ENCODE results near the gene SH3PXD2A.
A peak's percentile ranks its signal among the peaks of the same experiment; 100 is the strongest.

Gene SH3PXD2A, protein sequence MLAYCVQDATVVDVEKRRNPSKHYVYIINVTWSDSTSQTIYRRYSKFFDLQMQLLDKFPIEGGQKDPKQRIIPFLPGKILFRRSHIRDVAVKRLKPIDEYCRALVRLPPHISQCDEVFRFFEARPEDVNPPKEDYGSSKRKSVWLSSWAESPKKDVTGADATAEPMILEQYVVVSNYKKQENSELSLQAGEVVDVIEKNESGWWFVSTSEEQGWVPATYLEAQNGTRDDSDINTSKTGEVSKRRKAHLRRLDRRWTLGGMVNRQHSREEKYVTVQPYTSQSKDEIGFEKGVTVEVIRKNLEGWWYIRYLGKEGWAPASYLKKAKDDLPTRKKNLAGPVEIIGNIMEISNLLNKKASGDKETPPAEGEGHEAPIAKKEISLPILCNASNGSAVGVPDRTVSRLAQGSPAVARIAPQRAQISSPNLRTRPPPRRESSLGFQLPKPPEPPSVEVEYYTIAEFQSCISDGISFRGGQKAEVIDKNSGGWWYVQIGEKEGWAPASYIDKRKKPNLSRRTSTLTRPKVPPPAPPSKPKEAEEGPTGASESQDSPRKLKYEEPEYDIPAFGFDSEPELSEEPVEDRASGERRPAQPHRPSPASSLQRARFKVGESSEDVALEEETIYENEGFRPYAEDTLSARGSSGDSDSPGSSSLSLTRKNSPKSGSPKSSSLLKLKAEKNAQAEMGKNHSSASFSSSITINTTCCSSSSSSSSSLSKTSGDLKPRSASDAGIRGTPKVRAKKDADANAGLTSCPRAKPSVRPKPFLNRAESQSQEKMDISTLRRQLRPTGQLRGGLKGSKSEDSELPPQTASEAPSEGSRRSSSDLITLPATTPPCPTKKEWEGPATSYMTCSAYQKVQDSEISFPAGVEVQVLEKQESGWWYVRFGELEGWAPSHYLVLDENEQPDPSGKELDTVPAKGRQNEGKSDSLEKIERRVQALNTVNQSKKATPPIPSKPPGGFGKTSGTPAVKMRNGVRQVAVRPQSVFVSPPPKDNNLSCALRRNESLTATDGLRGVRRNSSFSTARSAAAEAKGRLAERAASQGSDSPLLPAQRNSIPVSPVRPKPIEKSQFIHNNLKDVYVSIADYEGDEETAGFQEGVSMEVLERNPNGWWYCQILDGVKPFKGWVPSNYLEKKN

DNA sequence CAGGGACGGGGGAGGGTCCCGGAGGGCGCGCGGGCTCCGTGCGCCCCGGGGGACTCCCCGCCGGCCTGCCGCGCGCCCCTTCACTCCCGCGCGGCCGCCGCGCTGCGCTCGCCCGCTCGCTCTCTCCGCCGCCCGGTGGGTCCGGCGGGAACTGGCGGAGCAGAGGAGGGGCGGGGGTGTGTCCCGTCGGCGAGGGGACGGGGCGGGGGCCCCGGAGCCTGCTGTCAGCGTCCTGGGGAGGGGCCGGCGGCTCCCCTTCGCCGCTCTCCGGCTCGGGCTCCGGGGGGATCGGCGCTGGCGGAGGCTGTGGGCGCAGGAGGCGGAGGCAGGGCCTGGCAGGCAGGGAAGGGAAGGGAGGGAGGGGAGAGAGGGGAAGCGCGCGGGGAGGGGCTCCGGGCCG lies at the start of gene SH3PXD2A:
TSS of gene SH3PXD2A (minus strand) at position 153 of the 400 bp plus-strand sequence. CDS start 310 bp downstream, outside the sequence.
- no peak for DNase-seq

DNA sequence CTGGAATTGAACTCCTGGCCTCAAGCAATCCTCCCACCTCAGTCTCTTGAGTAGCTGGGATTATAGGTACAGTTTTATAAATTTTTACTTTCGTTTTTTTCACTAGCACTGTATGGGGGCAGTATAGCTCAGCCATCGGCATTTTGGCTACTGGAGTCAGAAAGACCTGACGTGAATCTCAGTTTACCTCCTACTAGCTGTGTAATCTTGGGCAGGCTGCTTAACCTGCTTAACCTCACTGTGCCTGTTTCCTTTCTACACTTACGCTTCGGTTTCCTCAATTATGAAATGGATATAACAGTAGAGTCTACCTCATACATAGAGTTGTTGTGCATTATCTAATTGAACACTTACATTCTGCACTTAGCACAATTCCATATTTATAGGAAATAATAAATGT lies 45.9 kb upstream of the SH3PXD2A start:
- DNase-seq = peak; percentile 33

DNA sequence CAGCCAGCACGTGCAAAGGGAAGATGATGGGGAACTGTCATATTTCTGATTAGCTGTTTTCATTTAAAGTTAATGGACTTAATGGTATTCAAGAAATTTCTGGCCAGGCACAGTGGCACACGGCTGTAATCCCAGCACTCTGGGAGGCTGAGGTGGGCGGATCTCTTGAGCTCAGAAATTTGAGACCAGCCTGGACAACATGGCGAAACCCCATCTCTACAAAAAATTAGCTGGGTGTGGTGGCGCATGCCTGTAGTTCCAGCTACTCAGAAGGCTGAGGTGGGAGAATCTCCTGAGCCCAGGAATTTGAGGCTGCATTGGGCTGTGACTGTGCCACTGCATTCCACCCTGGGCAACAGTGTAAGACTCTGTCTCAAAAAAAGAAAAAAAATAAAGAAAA lies 43.9 kb upstream of the SH3PXD2A start:
- no peak for DNase-seq

DNA sequence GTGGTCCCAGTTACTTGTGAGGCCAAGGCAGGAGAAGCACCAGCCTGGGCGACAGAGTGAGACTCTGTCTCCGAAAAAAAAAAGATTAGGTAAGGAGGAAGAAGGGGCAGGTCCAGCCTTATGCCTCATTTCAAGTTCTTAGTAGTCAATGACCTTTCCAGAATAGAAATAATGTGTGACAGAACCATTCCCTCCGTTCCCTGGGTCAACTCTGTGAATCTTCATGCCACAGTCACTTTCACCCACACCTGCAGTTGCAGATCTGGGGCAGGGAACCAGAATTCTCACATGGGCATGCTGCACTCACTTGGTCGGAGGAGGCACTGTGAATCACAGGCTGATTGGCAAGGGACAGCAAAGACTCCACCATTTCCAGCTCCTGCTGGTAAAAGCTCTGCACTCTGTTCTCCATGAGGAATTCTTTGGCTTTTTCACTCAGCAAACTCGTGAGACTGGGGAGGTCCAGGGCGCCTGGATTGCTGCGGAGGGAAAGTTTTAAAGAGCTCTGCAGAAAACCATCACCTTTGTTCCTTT lies 41.9 kb upstream of the SH3PXD2A start:
- DNase-seq = no peak

DNA sequence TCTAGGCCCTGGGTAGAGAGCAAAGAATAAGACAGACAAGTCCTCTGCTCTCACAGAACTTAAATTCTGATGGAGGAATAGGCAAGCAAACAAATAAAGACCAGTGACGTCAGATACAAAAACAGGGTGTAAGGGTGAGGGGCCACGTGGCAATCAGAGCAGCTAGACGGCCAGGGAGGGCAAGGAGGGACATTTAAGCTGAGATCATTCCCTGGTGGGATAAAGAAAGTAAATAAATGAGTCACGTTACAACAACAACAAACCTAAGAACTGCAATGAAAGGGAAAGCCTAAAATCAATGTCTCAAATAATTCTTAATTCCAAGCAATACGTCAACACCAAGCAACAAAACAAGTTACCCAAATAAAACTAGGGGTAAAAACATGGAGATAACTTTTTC lies 40.8 kb upstream of the SH3PXD2A start:
- DNase-seq = no peak

DNA sequence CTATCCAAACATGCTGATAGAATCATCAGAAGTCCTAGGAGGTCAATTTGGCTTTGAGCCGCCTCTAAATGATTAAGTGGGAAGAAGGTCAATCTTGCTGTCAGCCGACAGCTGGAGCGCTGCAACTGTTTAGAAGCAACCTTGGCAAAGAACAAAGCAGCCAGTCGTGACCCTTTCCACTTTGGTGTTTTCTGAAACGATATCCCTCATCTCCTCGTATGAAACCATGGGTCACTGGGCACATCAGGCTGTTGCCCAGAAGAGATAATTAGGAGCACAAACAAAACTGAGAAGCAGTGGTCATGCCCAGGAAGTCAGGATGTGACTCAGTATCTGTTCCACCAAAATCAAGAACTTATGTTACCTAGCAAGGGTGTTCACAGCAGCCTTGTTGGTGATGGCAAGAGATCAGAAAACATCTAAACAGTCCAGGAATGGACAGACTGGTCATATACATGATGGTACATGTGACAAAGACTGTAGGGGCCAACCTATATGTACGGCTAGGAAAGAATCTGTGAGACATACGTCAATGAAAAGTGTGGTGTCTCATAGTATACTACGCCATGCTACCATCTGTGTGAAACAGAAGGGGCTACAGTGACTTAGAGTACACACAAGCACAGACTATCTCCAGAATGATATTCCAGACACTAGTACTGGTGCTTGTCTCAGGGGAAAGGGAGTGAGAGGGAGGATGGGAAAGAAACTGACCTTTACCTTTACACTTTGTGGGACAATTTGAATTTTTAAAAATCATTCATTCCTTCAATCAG lies 40.2 kb upstream of the SH3PXD2A start:
- DNase-seq = no peak

DNA sequence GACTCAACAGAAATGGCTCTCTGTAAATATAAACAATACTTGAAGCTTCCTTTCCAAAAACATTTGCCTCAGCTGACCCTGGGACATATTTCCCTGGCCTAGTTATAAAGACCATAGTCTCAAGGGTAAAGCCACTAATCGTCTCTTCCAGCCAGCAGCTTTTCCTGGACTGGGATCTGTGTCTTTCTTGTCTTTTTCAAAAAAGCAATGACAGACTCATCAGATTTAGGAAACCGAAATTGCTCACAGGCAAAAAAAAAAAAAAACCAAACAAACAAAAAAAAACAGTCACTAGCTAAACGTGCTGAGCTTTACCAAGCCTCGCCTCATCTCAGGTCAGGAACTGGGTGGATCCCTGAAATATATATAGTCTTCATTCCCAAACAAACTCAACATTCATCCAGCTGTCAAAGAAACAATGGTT lies 39.1 kb upstream of the SH3PXD2A start:
- DNase-seq = no peak

DNA sequence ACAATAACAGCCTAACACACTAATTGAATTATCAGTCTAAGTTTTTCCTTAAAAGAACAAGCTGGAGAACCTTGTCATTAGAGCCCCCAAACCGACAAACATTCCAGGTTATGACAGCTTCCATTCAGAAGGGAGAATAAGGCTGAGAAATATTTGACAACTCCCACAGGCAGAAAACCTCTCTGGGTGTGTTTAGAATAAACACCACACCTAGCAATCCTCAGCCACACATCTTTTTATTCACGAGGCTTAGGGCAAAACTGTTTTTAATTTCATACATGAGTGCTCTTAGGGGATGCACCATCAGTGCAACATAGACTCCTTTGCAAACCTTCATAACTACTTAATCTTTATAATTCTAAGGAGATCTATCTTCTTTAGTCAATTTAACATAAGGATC lies 38.4 kb upstream of the SH3PXD2A start:
- no peak for DNase-seq

DNA sequence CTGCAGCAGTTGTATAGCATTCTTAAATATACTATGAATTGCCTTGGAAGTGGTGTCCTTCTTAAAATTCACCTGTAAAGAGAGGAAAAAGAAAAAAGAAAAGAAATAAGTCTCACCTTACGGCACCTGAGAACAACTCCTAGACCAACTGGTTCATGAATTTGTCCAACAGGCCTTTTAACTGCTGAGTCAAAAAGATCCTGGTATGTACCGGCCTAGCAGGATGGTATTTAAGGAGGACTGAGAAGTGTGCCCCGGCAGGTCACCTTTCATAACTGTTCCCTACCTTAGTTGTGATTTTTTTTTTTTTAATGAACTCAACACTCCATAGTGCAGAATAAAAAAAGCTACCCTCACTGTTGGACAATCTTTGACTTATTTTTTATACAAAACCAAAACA lies 36.8 kb upstream of the SH3PXD2A start:
- no peak for DNase-seq

DNA sequence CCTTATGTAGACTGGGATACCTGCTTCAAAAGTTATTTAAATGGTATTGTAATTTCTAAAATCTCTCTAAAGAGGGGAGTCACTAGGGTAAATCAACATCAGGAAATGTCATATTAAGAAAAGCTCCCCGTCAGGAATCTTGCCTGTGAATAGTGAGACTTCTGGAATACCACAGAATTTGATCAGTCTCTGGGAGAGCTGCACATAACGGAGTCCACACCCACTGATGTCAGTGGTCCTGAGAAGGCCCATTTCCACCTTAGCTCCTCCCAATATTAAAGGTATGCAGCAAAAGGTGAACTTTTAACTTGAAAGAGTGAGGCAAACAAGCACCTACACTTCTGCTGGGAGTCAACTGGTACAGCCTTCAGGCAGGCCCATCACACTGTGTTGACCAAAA lies 35.3 kb upstream of the SH3PXD2A start:
- DNase-seq = no peak

DNA sequence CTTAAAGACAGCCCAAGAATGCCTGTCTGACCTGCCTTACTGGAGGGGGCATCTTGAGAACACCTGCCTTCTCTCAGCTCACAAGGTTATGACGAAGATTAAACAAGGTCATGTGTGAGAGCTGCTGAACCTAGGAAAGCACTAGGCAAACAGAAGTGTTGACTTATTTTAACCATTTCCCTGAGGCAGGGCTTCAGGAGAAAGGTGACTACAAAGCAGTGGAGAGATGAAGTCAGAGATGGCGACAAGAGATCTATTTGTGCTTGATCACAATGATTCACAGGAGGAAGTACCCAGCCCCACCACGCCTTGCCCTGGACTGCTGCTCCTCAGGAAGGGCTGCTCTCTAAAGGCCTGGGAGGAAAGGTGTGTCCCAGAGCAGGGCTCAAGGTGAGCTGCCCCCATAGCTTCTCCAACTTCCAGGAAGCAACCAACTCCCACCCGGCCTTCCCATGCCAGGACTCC lies 34.9 kb upstream of the SH3PXD2A start:
- peak; percentile 79 for DNase-seq

DNA sequence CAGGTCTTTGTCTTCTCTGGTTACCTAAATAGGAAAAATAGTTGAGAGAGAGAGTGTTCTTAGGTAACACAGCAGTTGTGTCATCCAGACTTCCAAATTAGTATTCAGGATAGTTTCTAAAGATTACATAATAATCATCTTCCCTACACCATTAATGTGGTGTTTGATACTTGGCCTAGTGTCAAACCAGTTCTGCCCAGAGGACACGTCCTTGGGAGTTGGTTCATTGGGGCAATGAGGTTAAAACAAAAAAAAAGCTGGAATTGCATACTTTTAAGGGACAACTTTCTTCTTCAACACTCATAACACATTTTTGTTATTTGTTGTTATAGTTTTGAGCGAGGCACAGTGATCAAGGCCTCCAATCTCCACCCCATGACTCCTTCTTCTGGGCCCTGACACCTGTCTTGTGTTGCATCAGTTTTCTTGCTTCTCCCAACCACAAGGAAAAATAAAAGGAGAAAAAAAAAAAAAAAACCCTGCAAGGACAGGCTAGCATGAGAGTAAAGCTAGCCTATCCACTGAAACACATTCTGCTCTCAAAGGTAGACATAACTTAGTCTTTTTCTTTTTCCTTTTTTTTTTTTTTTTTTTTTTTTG lies 33.8 kb upstream of the SH3PXD2A start:
- DNase-seq = no peak

DNA sequence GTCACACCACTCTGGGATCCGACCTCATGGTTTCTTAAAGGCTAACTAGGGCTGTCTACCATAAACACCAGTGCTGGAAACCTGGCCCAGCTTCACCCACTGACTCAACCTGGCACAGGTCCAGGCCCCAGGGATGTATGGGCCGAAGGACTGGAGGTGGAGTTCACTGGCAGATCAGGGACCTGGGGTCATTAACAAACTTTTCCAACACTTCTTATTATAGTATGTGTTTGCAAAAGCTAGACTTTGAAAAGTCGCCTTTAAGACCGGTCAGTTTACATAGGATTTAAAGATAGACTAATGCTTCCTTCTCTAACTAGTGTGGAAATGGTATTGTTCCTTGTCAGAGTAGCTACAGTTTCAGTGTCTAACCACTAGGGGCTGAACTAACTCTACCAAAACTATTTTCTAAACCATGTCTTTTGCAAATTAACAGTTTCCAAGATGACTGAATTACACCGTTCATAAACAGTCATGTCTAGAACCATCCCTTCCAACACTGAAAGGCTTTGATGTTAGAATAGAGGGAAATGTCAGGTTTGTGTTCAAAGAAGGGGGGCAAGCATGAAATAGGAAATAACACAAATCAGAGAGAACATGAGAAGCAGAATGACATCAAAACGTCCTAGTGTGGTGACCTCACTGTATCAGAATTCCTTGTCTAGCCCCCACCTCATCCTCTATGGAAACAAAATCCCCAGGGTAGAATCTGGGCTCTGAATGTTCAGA lies 32.9 kb upstream of the SH3PXD2A start:
- peak; percentile 73 for DNase-seq

DNA sequence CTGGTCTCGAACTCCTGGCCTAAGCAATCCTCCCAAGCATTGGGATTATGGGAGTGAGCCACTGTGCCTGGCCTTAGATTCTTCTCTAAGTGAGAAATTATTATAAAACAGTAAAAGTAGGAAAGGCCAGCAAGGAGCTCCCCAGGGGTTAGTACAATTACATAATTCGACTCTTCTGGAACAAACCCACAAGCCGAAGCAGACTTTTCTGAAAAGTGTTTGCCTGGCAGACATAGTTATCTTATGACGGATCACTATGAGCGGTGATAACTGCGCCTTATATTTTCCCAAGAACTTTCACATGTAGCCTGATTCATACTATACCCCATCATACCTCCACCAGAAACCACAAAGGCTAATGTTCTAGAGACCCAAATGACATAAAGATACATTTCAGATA lies 30.2 kb upstream of the SH3PXD2A start:
- DNase-seq = no peak

DNA sequence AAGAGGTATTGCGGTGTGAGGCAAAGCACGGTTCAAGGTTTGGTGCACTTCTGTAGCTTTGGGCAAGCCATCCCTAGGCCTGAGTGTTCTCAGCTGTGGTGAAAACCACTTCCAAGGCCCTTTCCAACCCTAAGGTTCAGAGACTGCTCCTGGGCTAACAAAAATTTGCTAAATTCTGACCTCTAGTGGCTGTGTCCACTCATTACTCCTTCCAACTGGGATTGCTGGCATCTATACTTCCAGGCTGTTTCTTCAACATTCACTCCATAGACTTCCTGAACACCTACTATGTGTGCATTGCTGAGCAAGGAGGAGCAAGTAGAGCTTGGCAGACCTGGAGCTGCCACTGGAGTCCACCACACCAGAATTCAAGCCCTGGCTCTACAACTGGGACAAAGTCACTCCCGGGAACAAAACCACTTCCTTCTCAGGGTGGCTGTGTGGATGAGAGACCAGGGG lies 29.3 kb upstream of the SH3PXD2A start:
- peak; percentile 29 for DNase-seq

DNA sequence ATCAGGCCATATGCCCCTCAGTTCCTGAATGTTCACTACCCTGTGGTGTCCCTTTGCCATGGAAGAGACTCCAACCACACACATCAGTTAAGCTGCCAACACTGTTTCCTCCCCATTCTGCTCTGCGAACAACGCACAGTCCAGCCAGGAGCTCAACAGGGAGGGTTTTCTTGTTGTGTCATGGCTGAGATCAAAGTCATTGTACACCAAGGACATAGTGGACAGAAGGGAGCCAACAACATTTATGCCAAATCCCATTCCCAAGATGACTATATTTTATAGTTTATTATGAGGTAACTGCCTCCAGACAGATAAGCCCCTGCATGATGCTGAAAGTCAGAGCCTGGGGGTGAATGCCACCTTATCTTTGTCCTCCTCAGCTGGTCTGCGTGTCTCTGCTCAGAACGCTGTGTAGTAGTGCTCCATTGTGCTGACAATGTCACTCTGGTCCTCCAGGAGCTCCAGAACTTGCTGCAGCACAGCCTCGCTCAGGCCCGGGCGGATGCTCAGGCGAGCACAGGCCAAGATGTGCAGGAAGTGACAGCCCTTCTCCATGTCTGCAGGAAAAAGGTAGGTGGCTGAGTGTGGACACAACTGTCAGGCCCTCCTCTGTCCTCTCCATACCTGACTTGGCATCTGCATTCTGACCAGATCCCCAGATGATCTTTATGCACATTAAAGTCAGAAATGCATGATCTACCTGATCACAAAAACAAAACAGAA lies 27.1 kb upstream of the SH3PXD2A start:
- no peak for DNase-seq

DNA sequence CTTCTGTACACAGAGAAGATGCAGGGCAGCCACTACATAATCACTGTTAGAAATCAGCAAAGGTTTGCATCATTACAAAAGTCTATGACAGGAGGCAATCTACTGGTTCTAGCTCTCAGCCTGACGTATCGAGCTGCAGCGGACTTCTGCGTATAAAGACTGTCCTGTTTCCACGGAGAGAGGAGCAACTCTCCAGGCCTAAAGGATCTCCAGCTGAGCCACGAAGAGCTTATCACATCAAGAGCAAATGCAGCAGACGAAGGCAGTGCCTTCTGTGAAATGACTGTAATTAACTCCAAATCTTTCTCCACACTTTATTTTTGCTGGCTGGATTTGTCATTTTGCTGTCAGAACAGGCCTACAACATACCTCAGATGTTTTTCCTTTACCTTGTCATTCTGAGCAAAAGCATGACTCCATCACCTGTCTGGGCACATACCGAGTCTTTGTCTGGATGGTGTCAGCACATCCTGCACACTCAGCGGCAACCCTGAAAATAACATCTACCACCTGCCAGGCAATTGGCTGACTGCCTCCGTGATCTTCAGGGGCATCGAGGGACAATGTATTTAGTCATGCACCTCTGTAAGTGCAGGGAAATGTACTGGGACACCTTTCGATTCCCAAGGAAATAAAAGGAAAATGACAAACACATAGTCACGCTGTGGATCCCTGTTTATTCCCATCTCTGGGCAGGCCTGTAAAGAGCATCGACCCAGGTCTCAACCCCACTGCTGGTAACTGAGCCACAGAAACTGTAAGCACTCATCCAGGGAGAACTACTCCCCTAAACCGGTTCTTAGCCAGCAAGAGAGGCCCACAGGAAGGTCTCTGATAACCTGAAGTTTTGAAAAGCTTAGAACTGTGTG lies 26.3 kb upstream of the SH3PXD2A start:
- DNase-seq = no peak

DNA sequence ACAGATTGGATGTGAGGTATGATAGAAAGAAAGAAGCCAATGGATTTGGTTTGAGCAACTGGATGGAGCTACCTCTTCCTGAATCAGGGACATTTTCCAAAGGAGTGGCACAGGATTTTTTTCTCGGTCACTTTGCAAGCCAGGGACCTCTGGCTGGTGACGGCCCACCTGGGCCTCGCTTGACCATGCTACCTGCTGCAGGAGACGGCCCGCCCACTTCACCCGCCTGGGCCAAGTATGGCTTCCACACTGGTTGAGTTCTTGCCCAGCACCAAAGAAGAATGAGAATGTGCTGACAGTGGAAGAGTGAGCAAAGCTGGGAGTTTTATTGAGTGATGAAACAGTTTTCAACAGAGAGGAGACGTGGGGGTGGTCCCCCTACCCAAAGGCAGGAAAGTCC lies 24.5 kb upstream of the SH3PXD2A start:
- DNase-seq = no peak

DNA sequence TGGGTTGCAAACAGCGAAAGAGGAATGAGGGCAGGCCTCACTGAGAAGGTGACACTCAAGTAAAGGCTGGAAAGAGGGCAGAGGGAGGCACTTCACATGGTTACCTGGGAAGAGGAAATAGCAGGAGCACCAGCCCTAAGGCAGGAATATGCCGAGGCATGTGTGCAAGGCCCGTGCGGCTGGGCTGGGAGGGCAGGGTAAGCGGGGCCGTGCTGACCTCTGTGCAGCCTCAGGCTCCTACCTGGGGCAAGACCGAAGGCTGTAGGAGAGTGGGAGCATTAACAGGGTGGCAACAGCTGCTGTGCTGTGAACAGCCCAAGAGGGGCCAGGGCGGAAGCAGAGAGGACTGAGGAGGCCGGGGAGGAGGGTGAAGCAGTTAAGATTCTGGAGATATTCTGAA lies 24.0 kb upstream of the SH3PXD2A start:
- DNase-seq = no peak

Data from CD4-positive, alpha-beta T cell treated with Interleukin-4 for 4 hours (primary cell).